Measurements from ENCODE around the gene UTS2B.

GRCh38 chr3:191261304-191261638, 69.1 kb downstream of the UTS2B start:
- TF ChIP-seq CTCF (conservative IDR thresholded peaks at IDR 0.05; ENCODE audit: low read length) (no peak), EZH2phosphoT487 (IDR thresholded peaks at IDR 0.05; ENCODE audit: borderline replicate concordance) (no peak)

Data from Loucy (cell line).